ENCODE results near the gene MOB2. TPM values are rescaled to one million over a fixed set of nuclear protein-coding genes. Genes with fewer than 3 reads are reported as not detected.
"Not testable (repeated sequence)": the region's sequence is repeated elsewhere in the genome, so short reads cannot be mapped to it uniquely, and the experiment has no call there.

The MOB2 gene
- polyA plus RNA-seq, 1 donor = 24.8 TPM

DNA sequence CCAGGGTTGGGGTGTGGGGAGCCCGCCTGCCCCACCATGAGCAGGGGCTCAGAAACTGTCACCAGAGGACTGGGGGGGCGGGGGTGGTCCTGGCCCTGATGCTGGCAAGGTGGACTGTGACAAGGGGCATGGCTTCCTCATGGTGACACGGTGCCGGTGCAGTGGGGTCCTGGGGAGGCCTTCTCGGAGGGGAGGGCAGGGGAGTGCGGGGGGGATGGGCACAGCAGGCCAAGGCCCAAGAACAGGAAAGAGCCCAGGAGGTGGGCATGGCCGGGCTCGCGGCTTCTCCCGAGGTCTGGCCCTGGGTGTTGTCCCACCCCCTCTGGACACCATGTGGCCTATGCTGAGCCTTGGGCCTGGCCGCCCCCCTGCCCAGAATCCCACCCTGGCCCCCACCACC, 47.2 kb downstream of the MOB2 start:
- no peak for DNase-seq

DNA sequence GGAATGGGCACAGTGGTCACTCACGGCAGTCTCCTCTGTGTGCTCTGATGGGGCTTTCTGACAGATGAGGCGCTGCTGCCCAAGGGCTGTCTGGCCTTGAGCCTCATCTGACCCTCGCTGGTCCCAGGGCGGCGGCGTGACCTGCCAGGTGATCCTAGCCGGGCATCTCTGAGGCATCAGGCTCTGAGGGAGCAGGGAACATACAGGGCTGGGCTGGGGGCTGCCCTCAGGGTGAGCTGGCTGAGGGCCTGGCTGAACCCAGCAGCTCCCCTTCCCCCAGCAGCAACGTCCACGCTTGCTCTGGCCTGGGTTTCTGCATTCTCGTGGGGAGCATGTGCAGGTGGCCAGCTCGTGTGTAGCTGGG, 47.6 kb downstream of the MOB2 start:
- DNase-seq = no peak

DNA sequence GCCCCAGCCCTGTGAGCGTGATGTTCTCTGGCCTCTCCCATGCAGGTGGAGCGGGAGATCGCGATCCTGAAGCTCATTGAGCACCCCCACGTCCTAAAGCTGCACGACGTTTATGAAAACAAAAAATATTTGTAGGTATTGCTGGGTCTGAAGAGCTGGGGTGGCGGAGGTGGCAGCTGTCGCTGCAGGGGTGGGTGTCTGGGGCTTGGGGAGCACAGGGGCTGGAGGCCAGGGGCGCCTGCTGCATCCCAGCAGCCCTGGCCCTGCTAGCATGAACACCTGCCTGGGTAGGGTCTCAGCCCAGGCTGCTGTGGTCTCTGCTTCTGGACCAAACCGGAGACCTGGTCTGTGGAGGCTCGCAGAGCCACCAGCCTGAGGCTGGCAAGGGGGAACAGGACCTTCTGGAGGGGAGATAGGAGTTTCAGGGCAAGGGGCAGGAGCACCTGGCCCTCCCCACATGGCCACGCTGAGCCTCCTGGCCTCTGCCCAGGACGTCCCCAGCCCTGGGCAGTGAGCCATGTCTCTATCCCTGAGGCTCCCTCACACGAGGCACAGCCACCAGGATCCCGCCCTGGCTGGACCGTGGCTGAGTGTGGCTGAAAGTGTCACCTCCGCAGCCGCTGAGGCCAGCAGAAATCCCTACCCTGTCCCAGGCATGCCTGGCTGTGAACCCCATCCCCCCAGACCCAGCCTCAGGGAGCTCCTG, 48.2 kb downstream of the MOB2 start:
- DNase-seq = no peak

DNA sequence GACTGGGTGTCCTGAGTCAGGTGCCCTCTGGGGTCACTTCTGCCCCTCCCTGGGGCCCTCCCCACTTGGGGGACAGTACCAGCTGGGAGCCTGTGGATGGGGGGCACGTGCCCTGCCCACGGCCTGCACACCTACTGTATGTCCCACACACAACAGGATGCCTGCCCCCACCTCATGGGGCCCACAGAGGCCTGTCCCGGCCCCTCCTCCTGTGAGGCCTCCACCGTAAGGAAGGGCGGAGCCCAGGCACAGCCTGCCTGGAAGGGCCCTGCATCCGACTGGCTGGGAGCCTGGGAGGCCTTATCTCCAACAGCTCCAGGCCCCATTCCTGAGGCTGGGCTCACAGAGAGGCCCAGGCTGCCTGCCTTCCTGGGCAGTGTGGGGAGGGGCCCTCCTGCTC, 49.1 kb downstream of the MOB2 start:
- no peak for DNase-seq

DNA sequence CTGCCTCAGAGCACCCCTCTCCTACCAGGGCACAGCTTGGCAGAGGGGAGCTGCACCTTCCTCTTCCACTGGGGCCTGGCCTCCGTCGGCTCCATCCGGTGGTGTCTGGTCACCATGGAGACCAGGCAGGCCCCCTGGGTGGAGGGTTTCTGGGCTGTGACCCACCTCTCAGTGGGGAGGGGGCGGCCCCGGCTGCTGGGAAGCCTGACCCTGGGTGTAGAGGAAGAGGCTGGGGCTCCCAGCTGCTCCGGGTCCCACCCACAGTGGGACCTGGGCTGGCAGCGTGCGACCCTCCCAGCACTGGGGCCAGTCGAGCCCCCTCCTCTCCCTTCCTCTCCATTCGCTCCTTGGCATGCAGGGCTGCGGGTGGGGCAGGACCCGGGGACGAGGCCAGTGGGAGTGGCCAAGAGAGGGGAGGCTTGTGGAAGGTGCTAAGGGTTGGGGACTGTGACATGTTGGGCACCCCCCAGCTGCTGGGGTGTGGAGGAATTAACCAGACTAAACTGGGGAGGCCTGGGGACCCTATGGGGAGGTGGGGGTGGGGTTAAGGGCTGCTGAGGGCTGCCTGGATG, 50.0 kb downstream of the MOB2 start:
- no peak for DNase-seq

DNA sequence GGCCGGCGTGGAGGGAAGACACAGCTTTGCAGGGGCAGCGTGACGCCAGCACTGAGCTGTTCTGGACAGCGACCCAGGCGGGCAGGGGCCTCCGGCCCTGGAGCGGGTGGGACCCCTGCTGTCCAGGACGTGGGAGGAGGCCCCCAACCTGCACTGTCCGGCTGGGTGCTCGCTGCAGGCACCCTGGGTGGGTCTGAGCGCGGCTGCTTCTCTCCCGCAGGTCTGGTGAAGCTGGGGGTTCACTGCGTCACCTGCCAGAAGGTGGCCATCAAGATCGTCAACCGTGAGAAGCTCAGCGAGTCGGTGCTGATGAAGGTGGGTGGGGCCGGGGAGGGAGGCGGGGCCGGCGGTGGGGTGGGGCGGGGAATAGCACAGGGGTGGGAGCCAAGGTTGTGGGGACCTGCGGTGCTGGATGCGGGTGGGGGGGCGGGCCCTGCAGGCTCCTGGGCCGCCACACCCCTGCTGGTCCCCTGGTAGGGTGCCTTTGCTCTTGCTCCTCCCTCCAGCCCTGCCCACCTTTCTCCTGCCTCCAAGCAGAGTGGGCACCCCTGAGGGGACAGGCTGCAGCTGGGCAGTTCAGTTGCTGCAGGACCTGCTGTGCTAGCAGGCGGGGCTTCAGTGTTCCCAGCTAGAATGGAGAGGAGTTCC, 50.6 kb downstream of the MOB2 start:
- DNase-seq = no peak

DNA sequence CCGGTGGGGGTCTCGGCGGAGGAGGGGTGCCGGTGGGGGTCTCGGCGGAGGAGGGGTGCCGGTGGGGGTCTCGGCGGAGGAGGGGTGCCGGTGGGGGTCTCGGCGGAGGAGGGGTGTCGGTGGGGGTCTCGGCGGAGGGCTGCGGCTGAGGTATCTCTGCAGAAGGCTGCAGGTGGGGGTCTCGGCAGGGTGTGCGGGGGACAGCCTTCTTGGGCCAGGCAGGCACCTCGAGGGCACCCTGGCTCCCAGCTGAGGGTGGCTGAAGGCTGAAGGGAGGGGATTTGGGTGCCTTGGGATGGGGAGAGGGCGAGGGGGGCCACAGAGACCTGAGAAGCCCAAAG, 51.1 kb downstream of the MOB2 start:
- not testable (repeated sequence) for DNase-seq

DNA sequence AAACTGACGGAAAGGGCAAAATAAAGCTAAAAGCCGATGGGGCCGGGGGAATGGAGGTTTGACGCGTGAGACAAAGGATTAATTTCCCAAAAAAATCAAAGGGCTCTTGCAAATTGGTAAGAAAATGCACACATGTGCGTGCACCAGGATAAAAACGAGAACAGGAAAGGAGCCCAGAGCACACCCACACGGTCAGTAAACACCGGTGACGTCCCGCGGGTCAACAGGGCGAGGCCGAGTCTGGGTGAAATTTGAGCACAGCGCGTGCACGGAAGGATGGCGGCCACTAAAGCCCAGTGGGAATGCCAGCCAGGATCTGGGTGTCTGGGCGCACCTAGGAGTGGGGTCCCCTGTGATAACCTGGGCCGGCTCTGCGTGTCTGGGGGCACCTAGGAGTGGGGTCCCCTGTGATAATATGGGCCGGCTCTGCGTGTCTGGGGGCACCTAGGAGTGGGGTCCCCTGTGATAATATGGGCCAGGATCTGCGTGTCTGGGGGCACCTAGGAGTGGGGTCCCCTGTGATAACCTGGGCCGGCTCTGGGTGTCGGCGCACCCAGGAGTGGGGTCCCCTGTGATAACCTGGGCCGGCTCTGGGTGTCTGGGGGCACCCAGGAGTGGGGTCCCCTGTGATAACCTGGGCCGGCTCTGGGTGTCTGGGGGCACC, 52.5 kb downstream of the MOB2 start:
- no peak for DNase-seq

DNA sequence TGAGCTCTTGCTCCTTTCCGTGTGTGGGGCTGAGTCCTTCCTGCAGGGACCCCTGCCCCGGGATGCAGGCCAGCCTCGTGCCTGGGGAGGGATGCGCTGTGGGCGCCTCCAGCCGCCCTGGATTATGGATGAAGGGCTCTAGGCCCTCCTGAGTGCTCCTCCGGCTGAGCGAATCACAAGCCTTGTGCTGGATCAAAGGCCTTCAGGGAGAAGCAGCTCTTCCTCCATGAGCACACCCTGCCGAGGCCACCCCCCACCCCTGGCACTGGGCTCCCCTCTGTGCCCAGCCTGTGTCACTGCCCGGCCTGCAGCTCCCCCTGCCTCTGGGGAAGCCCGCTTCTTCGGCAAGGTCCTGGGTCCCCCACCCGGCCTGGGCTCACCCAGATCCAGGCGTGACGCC, 53.0 kb downstream of the MOB2 start:
- no peak for DNase-seq

DNA sequence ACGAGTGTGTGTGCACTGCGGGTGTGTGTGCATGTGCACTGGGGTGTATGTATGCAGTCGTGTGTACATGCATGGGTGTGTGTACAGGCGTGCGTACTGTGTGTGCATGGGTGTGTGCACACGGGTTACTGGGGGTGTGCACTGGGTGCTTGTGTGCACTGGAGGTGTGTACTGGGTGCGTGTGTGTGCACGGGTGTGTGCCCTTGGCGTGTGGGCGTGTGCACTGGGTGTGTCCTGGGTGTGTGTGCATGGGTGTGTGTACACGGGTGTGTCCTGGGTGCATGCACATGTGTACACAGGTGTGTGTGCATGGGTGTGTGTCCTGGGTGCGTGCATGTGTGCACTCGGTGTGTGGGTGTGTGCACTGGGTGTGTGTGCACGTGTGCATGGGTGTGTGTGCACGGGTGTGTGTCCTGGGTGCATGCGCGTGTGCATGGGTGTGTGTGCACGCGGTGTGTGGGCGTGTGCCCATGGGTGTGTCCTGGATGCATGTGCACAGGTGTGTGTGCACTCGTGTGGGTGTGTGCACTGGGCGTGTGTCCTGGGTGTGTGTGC, 57.7 kb downstream of the MOB2 start:
- no peak for DNase-seq

DNA sequence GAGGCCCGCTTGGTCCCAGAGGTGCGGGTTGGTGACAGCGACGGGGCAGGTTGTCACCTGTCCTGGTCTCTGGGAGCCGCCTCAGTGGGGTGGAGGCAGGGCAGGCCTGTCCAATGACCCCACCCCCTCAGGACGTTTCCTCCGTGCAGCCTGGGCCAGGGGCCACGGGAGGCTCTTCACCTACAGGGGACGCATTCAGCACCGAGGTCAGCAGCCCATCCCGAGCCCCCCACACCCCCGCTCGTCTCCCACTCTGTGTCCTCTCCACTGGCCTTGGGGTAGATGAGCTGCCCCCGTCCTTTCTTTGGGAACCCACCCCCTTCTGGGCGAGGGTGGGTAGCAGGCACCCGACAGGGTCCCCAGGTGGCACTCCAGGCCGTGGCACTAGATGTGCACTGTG, 61.1 kb downstream of the MOB2 start:
- DNase-seq = no peak

DNA sequence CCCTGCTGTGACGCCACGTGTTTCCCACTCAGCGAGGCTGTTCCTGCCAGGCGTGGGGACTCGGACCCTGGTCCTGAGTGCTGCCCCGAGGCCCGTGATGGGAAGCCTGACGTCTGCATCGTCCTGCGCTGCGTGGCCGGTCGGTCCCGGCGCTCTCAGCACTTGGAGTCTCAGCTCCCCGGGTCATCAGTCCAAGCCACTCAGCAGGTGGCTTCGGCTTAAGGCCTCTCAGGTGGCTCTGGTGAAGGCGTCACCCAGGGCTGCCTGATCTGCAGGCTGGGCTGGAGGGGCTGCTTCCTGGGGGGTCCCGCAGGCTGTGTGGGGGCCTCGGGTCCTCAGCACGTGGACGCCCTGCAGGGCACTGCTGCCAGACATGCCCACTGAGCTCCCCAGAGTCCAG, 61.6 kb downstream of the MOB2 start:
- DNase-seq = no peak

DNA sequence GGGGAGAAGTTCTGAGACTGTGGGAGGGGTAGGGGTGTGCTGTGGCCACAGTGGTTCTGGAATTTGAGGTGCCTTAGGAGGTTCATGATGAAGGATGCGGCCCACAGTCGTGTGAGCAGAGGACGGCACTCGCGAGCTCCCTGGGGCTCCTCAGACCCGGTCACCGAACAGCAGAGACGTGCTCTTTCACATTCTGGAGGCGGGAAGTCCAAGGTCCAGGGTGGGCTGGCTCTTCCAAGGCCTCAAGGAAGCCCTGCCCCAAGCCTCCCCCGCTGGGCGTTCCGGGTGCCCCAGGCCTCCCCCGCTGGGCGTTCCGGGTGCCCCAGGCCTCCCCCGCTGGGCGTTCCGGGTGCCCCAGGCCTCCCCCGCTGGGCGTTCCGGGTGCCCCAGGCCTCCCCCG, 63.2 kb downstream of the MOB2 start:
- DNase-seq = not testable (repeated sequence)

DNA sequence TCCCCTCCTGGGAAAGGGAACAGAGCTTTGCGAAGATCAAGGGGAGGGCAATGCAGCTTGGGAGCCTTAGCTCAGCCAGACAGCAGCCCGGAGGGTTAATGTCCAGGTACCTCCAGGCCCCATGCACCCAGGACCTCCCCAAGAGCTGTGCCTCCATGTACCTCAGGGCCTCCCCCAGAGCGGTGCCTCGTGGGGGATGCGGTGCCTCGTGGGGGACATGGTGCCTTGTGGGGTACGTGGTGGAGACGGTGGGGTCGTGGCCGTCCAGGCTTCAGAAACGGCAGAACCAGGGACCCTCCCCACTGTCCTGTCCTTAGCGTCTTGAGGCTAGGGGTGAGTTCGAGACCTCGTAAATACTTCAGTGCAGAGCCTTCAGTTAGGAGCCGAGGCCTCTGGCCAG, 63.6 kb downstream of the MOB2 start:
- no peak for DNase-seq

DNA sequence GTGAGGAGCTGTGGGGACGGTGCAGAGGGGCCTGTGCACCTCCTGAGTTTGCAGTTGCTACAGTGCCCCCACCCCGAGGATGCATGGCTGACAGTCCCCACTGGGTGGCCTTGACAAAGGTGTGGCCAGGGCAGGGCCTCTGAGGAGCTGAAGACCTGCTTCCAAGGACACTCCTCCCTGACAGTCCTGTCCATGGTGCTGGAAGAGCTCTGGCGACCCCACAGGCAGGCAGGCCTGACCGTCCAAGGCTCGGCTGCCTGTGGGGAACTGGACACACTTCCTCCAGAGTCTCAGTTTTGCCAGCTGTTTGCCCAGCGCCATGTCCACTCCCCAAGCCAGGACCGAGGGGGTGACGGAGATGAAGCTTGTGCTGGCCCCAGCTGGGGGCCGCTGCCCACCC, 64.1 kb downstream of the MOB2 start:
- DNase-seq = no peak

DNA sequence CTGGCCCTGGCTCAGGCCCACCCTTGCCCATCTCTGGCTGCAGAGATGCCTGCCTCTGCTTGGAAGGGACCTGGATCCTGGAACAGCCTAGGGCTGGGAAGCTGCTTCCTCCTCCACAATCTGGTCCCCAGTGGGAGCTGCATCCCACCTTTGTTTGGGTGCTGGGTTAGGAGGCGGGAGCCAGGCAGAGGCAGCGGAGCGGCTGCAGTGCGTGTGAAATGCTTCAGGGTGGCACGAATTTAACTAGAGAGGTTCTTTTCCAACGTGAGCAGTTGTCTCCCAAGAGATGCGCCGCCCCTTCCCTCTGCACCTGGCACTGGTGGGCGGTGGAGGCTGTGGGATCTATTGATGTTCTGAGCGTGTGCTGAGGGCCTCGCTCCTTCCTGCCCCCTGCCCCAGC, 65.3 kb downstream of the MOB2 start:
- DNase-seq = no peak

DNA sequence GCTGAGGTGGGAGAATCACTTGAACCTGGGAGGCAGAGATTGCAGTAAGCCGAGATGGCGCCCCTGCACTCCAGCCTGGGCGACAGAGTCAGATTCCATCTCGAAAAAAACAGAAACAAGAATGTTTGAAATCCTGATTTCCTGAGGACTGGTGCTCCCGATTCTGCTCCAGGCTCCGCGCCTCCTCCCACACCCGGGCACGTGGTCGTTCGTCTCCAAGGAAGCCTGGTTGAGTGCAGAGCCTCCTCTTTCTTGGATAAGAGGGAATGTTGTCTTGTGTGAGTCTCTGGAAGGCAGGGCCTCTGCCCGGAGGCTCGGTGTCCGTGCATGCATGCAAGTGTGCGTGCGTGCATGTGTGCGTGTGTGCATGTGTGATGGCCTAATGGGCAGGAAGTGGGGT, 66.8 kb downstream of the MOB2 start:
- no peak for DNase-seq

Other genes with a start within 250 kb of the MOB2 start
- 33.9 TPM for gene TOLLIP, start 177.1 kb downstream of the MOB2 start, polyA plus RNA-seq (ENCODE audit: insufficient read length)
- gene BRSK2, start 96.8 kb downstream of the MOB2 start, polyA plus RNA-seq (ENCODE audit: insufficient read length) = 1.1 TPM
- gene DUSP8, start 85.5 kb upstream of the MOB2 start, polyA plus RNA-seq (ENCODE audit: insufficient read length) = 28.4 TPM
- 1.4 TPM for gene KRTAP5-1, start 98.5 kb upstream of the MOB2 start, polyA plus RNA-seq (ENCODE audit: insufficient read length)
- gene KRTAP5-2, start 111.5 kb upstream of the MOB2 start, polyA plus RNA-seq (ENCODE audit: insufficient read length) = not detected
- not detected for gene KRTAP5-3, start 121.7 kb upstream of the MOB2 start, polyA plus RNA-seq (ENCODE audit: insufficient read length)
- not detected for gene KRTAP5-4, start 135.4 kb upstream of the MOB2 start, polyA plus RNA-seq (ENCODE audit: insufficient read length)
- gene KRTAP5-5, start 143.0 kb upstream of the MOB2 start, polyA plus RNA-seq (ENCODE audit: insufficient read length) = not detected
- gene KRTAP5-6, start 210.4 kb upstream of the MOB2 start, polyA plus RNA-seq (ENCODE audit: insufficient read length) = 0.49 TPM